ENCODE data around the gene DHCR24. TPM values are rescaled to one million over a fixed set of nuclear protein-coding genes. Genes with fewer than 3 reads are reported as not detected.

DHCR24 gene
- total RNA-seq, 1 donor from 2014 or later, result 258 TPM

DNA sequence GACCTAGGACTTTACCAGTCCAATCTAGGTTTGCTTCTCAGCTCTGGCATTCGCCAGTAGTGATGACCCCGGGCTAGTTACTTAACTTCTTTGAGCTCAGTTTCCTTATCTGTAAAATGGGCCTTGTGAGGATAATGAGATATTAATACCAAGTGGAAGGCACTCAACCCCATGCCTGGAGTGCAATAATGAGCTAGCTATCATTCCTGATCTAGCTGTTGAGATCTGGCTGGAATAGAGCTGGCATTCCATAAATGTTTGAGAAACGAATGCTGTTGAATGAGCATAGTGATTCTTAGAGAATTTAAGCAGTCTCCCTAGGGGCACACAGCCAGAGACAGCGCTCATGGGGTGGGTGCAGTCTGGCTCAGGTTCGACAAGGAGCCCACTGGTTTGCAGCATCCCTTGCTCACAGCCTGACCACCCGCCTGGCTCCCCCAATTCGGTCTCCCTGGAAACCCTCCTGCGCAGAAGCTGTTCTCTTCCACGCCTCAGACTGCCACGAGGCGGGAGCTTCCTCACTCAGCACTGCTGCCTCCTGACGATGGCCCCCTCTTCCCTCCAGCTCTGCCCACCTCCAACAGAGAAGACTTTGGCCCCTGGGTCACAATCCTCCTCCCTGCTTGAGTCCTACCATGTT, 32.5 kb downstream of the DHCR24 start:
- no peak for DNase-seq (ENCODE audit: low read depth)
- no peak for TF ChIP-seq CTCF (conservative IDR thresholded peaks at IDR 0.05; ENCODE audit: low read depth, low read length)
- no peak overlapping the region for H3K4me3 ChIP-seq (ENCODE audit: low read depth, low read length)

DNA sequence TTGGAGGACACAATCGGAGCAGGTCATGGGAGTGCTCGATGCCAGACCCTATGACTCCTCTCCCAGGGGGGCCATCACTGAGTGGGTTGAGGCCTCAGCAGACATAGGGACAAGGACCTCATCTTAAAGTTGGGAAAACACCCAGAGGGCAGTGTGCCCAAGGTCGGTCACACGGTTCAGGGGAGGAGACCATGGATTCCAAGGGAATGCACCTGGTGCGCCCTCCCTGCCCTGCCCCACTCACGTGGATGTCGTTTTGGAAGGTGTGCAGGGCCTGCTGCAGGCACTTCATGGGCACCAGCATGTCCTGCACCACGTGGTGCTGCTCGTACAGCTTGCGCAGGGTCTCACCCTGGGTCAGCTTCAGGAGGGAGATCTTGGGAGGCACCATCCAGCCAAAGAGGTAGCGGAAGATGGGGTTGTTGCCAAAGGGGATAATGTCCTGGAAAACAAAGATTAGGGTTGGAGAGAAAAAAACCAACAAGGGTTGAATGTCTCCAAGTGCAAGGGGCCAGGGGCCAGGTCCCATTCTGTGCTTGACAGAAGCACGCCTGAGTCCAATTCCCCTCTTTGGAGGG, 33.1 kb downstream of the DHCR24 start:
- no peak for TF ChIP-seq CTCF (conservative IDR thresholded peaks at IDR 0.05; ENCODE audit: low read depth, low read length)
- DNase-seq (ENCODE audit: low read depth), result no peak
- H3K4me3 ChIP-seq (ENCODE audit: low read depth, low read length), result no peak overlapping the region

- no peak for TF ChIP-seq CTCF (conservative IDR thresholded peaks at IDR 0.05; ENCODE audit: low read depth, low read length)
- DNase-seq (ENCODE audit: low read depth), result no peak
- H3K4me3 ChIP-seq (ENCODE audit: low read depth, low read length), result no peak overlapping the region
These were observed 33.8 kb downstream of the DHCR24 start for GRCh38 chr1:54853096-54853792.

DNA sequence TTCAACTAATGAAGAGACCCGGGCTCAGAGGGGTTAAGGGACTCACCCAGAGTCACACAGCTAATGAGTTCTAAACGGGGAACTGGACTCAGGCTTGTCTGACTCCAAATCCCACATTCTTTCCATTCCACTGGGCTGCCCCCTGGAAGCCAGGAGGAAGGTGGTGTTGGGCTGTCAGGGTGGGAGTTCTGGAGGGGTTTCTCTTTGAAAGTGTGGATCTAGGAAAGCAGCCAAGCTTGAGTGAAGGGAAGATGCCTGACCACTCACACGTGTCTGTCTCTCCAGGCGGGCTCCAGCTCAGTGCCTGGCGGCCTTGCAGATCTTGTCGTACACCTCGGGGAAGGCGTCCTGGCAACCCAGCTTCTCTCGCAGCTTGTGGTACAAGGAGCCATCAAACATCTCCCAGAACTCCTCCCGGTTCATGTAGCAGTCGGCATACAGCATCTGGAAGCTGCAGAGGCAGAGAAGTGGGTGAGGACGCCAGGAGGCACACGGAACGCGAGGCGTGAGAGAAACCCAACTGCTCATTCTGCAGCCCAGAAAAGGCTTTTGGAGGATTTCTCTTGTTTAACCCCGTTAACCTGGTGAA, 35.0 kb downstream of the DHCR24 start:
- DNase-seq (ENCODE audit: low read depth), result no peak
- H3K4me3 ChIP-seq (ENCODE audit: low read depth, low read length), result no peak overlapping the region
- TF ChIP-seq CTCF (conservative IDR thresholded peaks at IDR 0.05; ENCODE audit: low read depth, low read length), result no peak

DNA sequence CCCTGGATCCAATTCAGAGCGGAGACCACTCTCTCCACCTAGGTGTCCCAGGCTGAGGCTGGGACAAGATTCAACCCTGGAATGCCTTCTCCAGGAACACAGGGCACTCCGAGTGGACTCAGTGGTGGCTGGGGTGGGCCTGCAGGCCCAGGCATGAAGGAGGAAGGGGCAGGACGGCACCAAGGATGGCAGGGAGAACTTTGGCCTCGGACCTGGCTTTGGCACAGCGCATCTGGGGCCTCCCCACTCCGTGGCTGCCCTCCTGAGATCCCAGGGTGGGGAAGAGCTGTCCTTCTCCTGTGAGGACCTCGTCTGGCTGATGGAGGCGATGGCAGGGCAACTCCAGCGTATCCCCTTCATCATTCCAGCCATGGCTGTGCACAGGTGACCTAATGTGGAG, 35.6 kb downstream of the DHCR24 start:
- no peak for DNase-seq (ENCODE audit: low read depth)
- no peak for TF ChIP-seq CTCF (conservative IDR thresholded peaks at IDR 0.05; ENCODE audit: low read depth, low read length)
- H3K4me3 ChIP-seq (ENCODE audit: low read depth, low read length), result no peak overlapping the region

- H3K4me3 ChIP-seq (ENCODE audit: low read depth, low read length), result no peak overlapping the region
- no peak for TF ChIP-seq CTCF (conservative IDR thresholded peaks at IDR 0.05; ENCODE audit: low read depth, low read length)
- DNase-seq (ENCODE audit: low read depth), result peak; percentile 92
These were observed 36.3 kb downstream of the DHCR24 start for GRCh38 chr1:54850737-54851136.
